ENCODE data around the gene PCBP3. TPM values are rescaled to one million over a fixed set of nuclear protein-coding genes. Genes with fewer than 3 reads are reported as not detected.

The PCBP3 gene
- total and polyA plus RNA-seq, 8 donors: 0.83 to 4.3 (median 1.7) TPM

GRCh38 chr21:45945066-45945867, 301.7 kb downstream of the PCBP3 start:
- Histone ChIP-seq H3K27ac (no peak overlapping the region), H3K4me3 (no peak overlapping the region), H3K27me3 (no peaks in the 10 kb centered on the region), H3K36me3 (no peaks in the 10 kb centered on the region), H3K9me3 (no peaks in the 10 kb centered on the region), H3K4me1 (no peaks in the 10 kb centered on the region)
- 73 to 83% methylated on average over 24 of the region's 24 CpGs for WGBS, 2 donors
- no peak for ATAC-seq
- no peak for TF ChIP-seq CTCF (IDR thresholded peaks at IDR 0.05)
- FAIRE-seq: no peak
- no peak for DNase-seq
- intact Hi-C loops (cut with DNase I): no loop called here

GRCh38 chr21:45945868-45946210, 302.3 kb downstream of the PCBP3 start:
- no peak for TF ChIP-seq CTCF (IDR thresholded peaks at IDR 0.05)
- no peaks in the 10 kb centered on the region for H3K4me1 ChIP-seq
- FAIRE-seq: no peak
- DNase-seq: no peak
- H3K9me3 ChIP-seq: no peaks in the 10 kb centered on the region
- intact Hi-C loops (cut with DNase I): no loop called here
- no peak overlapping the region for H3K4me3 ChIP-seq
- no peak overlapping the region for H3K27ac ChIP-seq
- H3K36me3 ChIP-seq: no peaks in the 10 kb centered on the region
- no peaks in the 10 kb centered on the region for H3K27me3 ChIP-seq
- no peak for ATAC-seq
- WGBS, 2 donors: 61 to 68% methylated on average over 12 of the region's 12 CpGs

GRCh38 chr21:45947296-45947695, 303.8 kb downstream of the PCBP3 start:
- Histone ChIP-seq H3K27me3 (no peaks in the 10 kb centered on the region), H3K9me3 (no peaks in the 10 kb centered on the region), H3K4me3 (no peak overlapping the region), H3K4me1 (no peaks in the 10 kb centered on the region), H3K27ac (no peak overlapping the region), H3K36me3 (no peaks in the 10 kb centered on the region)
- no peak for FAIRE-seq
- WGBS, 2 donors: 70 to 82% methylated on average over 16 of the region's 16 CpGs
- no peak for DNase-seq
- no peak for ATAC-seq
- no peak for TF ChIP-seq CTCF (IDR thresholded peaks at IDR 0.05)
- intact Hi-C loops (cut with DNase I): no loop called here

GRCh38 chr21:45947716-45948255, 304.3 kb downstream of the PCBP3 start:
- DNase-seq (no peak), ATAC-seq (no peak), FAIRE-seq (no peak)
- 75 to 89% methylated on average over 16 of the region's 16 CpGs for WGBS, 2 donors
- Histone ChIP-seq H3K27ac (no peak overlapping the region), H3K27me3 (no peaks in the 10 kb centered on the region), H3K36me3 (no peaks in the 10 kb centered on the region), H3K4me3 (no peak overlapping the region), H3K4me1 (no peaks in the 10 kb centered on the region), H3K9me3 (no peaks in the 10 kb centered on the region)
- no peak for TF ChIP-seq CTCF (IDR thresholded peaks at IDR 0.05)
- intact Hi-C loops (cut with DNase I): no loop called here

- Histone ChIP-seq H3K4me3 (no peak overlapping the region), H3K36me3 (no peaks in the 10 kb centered on the region), H3K9me3 (no peaks in the 10 kb centered on the region), H3K27me3 (no peaks in the 10 kb centered on the region), H3K4me1 (no peaks in the 10 kb centered on the region), H3K27ac (no peak overlapping the region)
- TF ChIP-seq CTCF (IDR thresholded peaks at IDR 0.05): no peak
- FAIRE-seq (no peak), DNase-seq (peak in 1 of 6 donors; percentile 49), ATAC-seq (peak in 1 of 4 donors; percentile 24)
- intact Hi-C loops (cut with DNase I): no loop called here
- 35 to 44% methylated on average over 27 to 29 of the region's 29 CpGs for WGBS, 2 donors
Observed at GRCh38 chr21:45948576-45949141, 305.1 kb downstream of the PCBP3 start.

Measured in pancreas (tissue), 10 donors.